Right lobe of liver (tissue), 6 donors: ENCODE results near the gene VASH2. TPM values are rescaled to one million over a fixed set of nuclear protein-coding genes. Genes with fewer than 3 reads are reported as not detected.

Experiments
- ATAC-seq, 4 donors: fragments of 200-7000 bp; cut with Tn5 transposase; one replicate each; pipeline ENCODE4 v1.9.1; 2020; ENCODE audit warnings: mild to moderate bottlenecking in 4 of 4, moderate library complexity in 4 of 4
- DNase-seq, 3 donors: peaks; one replicate each; pipeline ENCODE4 v3.0.0-alpha.2; 2020
- H3K27ac ChIP-seq, 3 donors: fragments of 200-600 bp; one replicate each; pipeline ENCODE4 v1.8.0; 2022
- H3K27me3 ChIP-seq, 2 donors: fragments of 200-600 bp; one replicate each; pipeline ENCODE4 v1.8.0; 2022
- H3K36me3 ChIP-seq, 4 donors: fragments of 200-600 bp; sonication (generic) in 1 of 4; one replicate each; pipeline versions ENCODE4 v1.5.1 to v1.8.0; 2017 to 2022; ENCODE audit warnings: control low read depth in 1 of 4
- H3K4me1 ChIP-seq, 4 donors: fragments of 200-600 bp; sonication (generic) in 1 of 4; one replicate each; pipeline versions ENCODE4 v1.5.1 to v1.8.0; 2017 to 2022; ENCODE audit warnings: control low read depth in 1 of 4
- H3K4me3 ChIP-seq, 3 donors: fragments of 200-600 bp; one replicate each; pipeline ENCODE4 v1.8.0; 2022
- H3K9me3 ChIP-seq, 4 donors: fragments of 200-600 bp; sonication (generic) in 1 of 4; one replicate each; pipeline versions ENCODE4 v1.5.1 to v1.8.0; 2017 to 2022; ENCODE audit warnings: control low read depth in 1 of 4
- POLR2A ChIP-seq: fragments of 450-650 bp; IDR thresholded peaks from one replicate; pipeline ENCODE4 v1.6.1; 2017; ENCODE audit warnings: antibody characterized with exemption, mild to moderate bottlenecking
- WGBS: methylation state at CpG from one replicate; pipeline ENCODE4 v1.1.6; 2018; ENCODE audit warnings: low coverage, low lambda C conversion rate; ENCODE audit not compliant: insufficient coverage; ENCODE audit errors: missing lambda C conversion rate; 5-methylcytosine and 5-hydroxymethylcytosine counted together
- intact Hi-C, 2 donors: fragments of 100-400 bp; cut with DNase I; formaldehyde crosslinking; loops; one replicate each; pipeline versions ENCODE4 v1.11.2 to v1.14.1; 2022
- total RNA-seq, 6 experiments: library from RNA; depleted of rRNA in 2 of 6; stranded (reverse); fragments of >200 nt in 2 of 6; fragmentation: NEBNext Ultra II Directional in 3 of 6; extraction: Animal tissue kit (Norgen Biotek cat#: 25700) in 3 of 6; gene quantifications; one replicate each; pipeline versions ENCODE4 v1.1.0 to v1.2.4, GENCODE V29; 2016 to 2023
- TF ChIP-seq, protein P1 (sequence below), 4 donors: fragments of 200-600 bp in 3 of 4; fragments of 450-650 bp in 1 of 4; IDR thresholded peaks; one replicate each; pipeline versions ENCODE4 v1.5.1 to v1.8.0; 2016 to 2022; ENCODE audit warnings: antibody characterized with exemption in 4 of 4, mild to moderate bottlenecking in 2 of 4
- donor health status: DM: no; HTN: yes; CAD: no.
- donor health status: DM: no; HTN: no; CAD: no.
- donor health status: DM: no; HTN: no; CAD: no.
- donor health status: DM: no; HTN: yes; CAD: no.
- donor health status: DM: no; HTN: yes; CAD: no.

Gene VASH2
- total RNA-seq, 6 experiments from 2014 or later = 0.04 to 0.32 (median 0.07) TPM; not detected in 3

DNA sequence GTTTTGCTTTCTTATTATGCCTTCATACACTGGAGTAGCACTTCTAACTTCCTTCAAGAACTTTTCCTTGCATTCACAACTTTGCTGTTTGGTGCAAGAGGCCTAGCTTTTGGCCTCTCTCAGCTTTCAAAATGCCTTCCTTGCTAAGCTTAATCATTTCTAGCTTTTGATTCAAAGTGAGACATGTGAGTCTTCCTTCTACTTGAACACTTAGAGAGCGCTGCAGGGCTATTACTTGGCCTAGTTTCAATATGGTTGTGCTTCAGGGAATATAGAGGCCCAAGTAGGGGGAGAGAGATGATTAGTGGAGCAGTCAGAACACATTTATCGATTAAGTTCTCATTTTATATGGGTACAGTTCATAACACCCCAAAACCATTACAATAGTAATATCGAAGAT is 52.9 kb downstream of the VASH2 start:
- Histone ChIP-seq H3K4me3 (no peak overlapping the region), H3K4me1 (no peaks in the 10 kb centered on the region), H3K36me3 (peaks cover 6 to 44% (median 13%) of the 10 kb centered on the region in 4 donors), H3K27me3 (no peaks in the 10 kb centered on the region), H3K27ac (no peak overlapping the region), H3K9me3 (no peaks in the 10 kb centered on the region)
- no peak for ATAC-seq
- WGBS = 85% methylated on average over 3 of the region's 3 CpGs
- no peak for DNase-seq
- TF ChIP-seq POLR2A = no peak
- TF ChIP-seq, protein P1, sequence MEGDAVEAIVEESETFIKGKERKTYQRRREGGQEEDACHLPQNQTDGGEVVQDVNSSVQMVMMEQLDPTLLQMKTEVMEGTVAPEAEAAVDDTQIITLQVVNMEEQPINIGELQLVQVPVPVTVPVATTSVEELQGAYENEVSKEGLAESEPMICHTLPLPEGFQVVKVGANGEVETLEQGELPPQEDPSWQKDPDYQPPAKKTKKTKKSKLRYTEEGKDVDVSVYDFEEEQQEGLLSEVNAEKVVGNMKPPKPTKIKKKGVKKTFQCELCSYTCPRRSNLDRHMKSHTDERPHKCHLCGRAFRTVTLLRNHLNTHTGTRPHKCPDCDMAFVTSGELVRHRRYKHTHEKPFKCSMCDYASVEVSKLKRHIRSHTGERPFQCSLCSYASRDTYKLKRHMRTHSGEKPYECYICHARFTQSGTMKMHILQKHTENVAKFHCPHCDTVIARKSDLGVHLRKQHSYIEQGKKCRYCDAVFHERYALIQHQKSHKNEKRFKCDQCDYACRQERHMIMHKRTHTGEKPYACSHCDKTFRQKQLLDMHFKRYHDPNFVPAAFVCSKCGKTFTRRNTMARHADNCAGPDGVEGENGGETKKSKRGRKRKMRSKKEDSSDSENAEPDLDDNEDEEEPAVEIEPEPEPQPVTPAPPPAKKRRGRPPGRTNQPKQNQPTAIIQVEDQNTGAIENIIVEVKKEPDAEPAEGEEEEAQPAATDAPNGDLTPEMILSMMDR (IDR thresholded peaks at IDR 0.05) = no peak
- intact Hi-C loops = no loop called here

DNA sequence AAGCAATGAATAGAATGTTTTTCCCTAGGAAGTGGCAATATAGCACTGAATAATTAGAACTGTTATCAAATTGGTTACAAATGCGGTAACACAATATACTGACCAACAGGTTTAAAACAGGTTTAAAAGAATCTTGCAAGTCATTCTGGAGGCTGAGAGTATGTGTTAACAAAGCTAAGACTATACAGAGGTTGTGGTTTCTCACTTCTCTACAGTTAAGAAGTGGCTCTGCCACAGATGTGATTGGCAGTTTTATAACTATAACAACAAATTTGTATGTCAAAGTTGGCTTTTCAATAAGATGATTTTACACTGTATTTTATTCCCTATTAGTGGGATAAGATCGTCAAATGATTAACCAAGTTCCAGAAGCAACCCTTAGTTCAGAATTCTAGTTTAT is 58.2 kb downstream of the VASH2 start:
- Histone ChIP-seq H3K27ac (no peak overlapping the region), H3K9me3 (no peaks in the 10 kb centered on the region), H3K27me3 (no peaks in the 10 kb centered on the region), H3K4me1 (no peaks in the 10 kb centered on the region), H3K4me3 (no peak overlapping the region), H3K36me3 (peaks cover 0 to 38% (median 11%) of the 10 kb centered on the region in 4 donors)
- WGBS = 53% methylated on average over 2 of the region's 2 CpGs
- DNase-seq (no peak), ATAC-seq (no peak)
- intact Hi-C loops = no loop called here
- no peak for TF ChIP-seq POLR2A
- TF ChIP-seq, protein P1 (IDR thresholded peaks at IDR 0.05) = no peak

DNA sequence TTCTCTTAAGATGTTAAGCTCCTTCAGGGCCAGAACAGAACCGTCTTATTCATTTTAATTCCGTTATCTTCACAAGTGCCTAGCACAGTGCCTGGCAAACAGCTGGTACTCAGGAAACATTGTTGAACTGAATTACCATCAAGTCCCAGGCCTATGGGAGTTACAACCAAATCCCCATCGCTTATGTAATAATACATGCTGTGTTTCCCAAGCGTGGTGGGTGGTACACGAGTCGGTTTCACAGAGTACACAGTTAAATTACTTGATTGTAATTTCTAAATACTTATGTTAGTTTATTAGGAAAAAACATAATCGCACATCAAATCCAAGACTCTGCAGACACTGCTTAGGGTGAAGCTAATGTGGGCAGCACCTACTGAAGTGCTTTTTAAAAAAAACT is 64.3 kb downstream of the VASH2 start:
- ATAC-seq (no peak), DNase-seq (no peak)
- intact Hi-C loops = no loop called here
- Histone ChIP-seq H3K9me3 (no peaks in the 10 kb centered on the region), H3K27me3 (no peaks in the 10 kb centered on the region), H3K4me3 (peak overlapping the region; percentile 83 to 98 (median 92)), H3K27ac (peak overlapping the region; percentile 67 to 81 (median 76)), H3K36me3 (peaks cover 0 to 7% (median 0%) of the 10 kb centered on the region in 4 donors), H3K4me1 (peaks cover 0 to 8% (median 4%) of the 10 kb centered on the region in 4 donors)
- 14% methylated on average over 7 of the region's 7 CpGs for WGBS
- TF ChIP-seq, protein P1 (IDR thresholded peaks at IDR 0.05) = no peak
- no peak for TF ChIP-seq POLR2A

DNA sequence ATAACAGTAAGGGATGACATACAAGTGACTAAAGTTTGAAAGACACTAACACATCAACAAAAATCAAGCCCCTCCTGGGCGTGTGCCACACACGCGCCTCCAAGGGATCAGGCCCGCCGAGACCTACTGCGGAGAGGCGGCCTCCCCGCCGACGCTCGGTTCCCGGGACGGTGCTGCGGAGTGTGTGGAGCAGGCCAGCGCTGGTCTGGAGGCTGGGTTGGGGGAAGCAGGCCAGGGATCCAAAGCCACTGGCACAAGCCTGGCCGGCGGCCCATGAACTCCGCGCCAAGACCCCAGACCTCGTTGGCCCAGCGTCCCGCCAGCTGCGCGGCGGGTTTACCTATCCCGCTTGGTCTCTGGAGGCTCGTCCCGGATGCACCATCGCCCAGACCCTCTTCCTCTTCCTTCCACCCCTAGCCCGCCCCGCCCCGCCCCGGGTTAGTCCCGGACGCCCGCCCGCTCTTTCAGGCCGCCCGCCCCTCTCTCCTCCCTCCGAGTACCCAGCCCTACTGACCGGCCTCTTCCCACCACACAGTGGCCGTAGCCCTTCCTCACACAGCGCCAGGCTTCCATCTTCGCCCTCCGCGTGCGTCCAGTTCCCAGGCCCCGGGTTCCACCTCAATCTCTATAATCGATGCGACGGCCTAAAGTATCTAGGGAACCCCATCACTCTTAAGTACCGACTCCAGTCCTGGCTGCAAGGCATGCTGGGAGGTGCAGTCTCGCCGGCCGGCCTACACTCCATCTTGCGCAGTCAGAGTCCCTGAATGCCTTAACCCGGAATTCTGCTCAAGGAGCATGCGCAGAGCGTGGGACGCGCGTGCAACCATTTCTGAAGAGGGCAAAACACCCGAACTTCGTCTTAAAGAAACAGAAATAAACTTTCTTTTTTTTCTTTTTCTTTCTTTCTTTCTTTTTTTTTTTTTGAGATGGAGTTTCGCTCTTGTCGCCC is 65.0 kb downstream of the VASH2 start, which contains the start of gene ANGEL2:
Gene ANGEL2 (minus strand): TSS at position 769 of the 952 bp plus-strand sequence. CDS start 196 bp downstream, at position 573.
- intact Hi-C loops = no loop called here
- 0% methylated on average over 30 of the region's 66 CpGs for WGBS
- peaks cover 0 to 8% (median 4%) of the 10 kb centered on the region in 4 donors for H3K4me1 ChIP-seq
- DNase-seq (peak; percentile 95 to 98 (median 97)), ATAC-seq (peak; percentile 95 to 97 (median 96))
- H3K4me3 ChIP-seq = peak within 1 kb of the TSS; percentile 83 to 98 (median 92)
- H3K27ac ChIP-seq = peak within 1 kb of the TSS; percentile 67 to 81 (median 76)
- no peaks in the 10 kb centered on the region for H3K27me3 ChIP-seq
- TF ChIP-seq, protein P1 (IDR thresholded peaks at IDR 0.05) = no peak
- TF ChIP-seq POLR2A = peak; percentile 66
- H3K36me3 ChIP-seq = peaks cover 0 to 7% (median 0%) of the 10 kb centered on the region in 4 donors
- no peaks in the 10 kb centered on the region for H3K9me3 ChIP-seq
